ENCODE measurements around the gene CCNE1.
A peak's percentile ranks its signal among the peaks of the same experiment; 100 is the strongest.

CCNE1 gene

GRCh38 chr19:29844891-29845573 lies 33.2 kb downstream of the CCNE1 start:
- peak; percentile 94 for DNase-seq (ENCODE audit: low spot score)

- no peak for DNase-seq (ENCODE audit: low spot score)
These were observed 33.9 kb downstream of the CCNE1 start for GRCh38 chr19:29845574-29846176.

- DNase-seq (ENCODE audit: low spot score), result no peak
These were observed 37.4 kb downstream of the CCNE1 start for GRCh38 chr19:29849208-29849607.

GRCh38 chr19:29850482-29850881 lies 38.7 kb downstream of the CCNE1 start:
- DNase-seq (ENCODE audit: low spot score), result no peak

- DNase-seq (ENCODE audit: low spot score), result no peak
These were observed 40.2 kb downstream of the CCNE1 start for GRCh38 chr19:29851769-29852521.

GRCh38 chr19:29854033-29854432 lies 42.2 kb downstream of the CCNE1 start:
- no peak for DNase-seq (ENCODE audit: low spot score)

- DNase-seq (ENCODE audit: low spot score), result no peak
These were observed 43.3 kb downstream of the CCNE1 start for GRCh38 chr19:29855087-29855486.

GRCh38 chr19:29855741-29856500 lies 44.1 kb downstream of the CCNE1 start:
- no peak for DNase-seq (ENCODE audit: low spot score)

GRCh38 chr19:29858000-29858596 lies 46.3 kb downstream of the CCNE1 start:
- peak; percentile 22 for DNase-seq (ENCODE audit: low spot score)

GRCh38 chr19:29858621-29859020 lies 46.8 kb downstream of the CCNE1 start:
- no peak for DNase-seq (ENCODE audit: low spot score)

GRCh38 chr19:29860492-29860891 lies 48.7 kb downstream of the CCNE1 start:
- DNase-seq (ENCODE audit: low spot score), result no peak

- DNase-seq (ENCODE audit: low spot score), result no peak
These were observed 49.8 kb downstream of the CCNE1 start for GRCh38 chr19:29861574-29861973.

GRCh38 chr19:29866011-29866410 lies 54.2 kb downstream of the CCNE1 start:
- DNase-seq (ENCODE audit: low spot score), result no peak

- no peak for DNase-seq (ENCODE audit: low spot score)
These were observed 56.2 kb downstream of the CCNE1 start for GRCh38 chr19:29867984-29868383.

GRCh38 chr19:29871143-29871542 lies 59.4 kb downstream of the CCNE1 start:
- DNase-seq (ENCODE audit: low spot score), result no peak

- peak; percentile 11 for DNase-seq (ENCODE audit: low spot score)
These were observed 60.5 kb downstream of the CCNE1 start for GRCh38 chr19:29872224-29872731.

- DNase-seq (ENCODE audit: low spot score), result peak; percentile 55
These were observed 61.4 kb downstream of the CCNE1 start for GRCh38 chr19:29873024-29873800.
